GM21576 (cell line): ENCODE results near the gene CCDC142.
"Not testable (repeated sequence)": the region's sequence is repeated elsewhere in the genome, so short reads cannot be mapped to it uniquely, and the experiment has no call there.

Experiments used
- ATAC-seq: cut with Tn5 transposase; IDR thresholded peaks from one replicate; pipeline ENCODE4 v1.9.1; 2021; ENCODE audit warnings: mild to moderate bottlenecking, moderate library complexity; ENCODE audit not compliant: unreplicated experiment

The CCDC142 gene

DNA sequence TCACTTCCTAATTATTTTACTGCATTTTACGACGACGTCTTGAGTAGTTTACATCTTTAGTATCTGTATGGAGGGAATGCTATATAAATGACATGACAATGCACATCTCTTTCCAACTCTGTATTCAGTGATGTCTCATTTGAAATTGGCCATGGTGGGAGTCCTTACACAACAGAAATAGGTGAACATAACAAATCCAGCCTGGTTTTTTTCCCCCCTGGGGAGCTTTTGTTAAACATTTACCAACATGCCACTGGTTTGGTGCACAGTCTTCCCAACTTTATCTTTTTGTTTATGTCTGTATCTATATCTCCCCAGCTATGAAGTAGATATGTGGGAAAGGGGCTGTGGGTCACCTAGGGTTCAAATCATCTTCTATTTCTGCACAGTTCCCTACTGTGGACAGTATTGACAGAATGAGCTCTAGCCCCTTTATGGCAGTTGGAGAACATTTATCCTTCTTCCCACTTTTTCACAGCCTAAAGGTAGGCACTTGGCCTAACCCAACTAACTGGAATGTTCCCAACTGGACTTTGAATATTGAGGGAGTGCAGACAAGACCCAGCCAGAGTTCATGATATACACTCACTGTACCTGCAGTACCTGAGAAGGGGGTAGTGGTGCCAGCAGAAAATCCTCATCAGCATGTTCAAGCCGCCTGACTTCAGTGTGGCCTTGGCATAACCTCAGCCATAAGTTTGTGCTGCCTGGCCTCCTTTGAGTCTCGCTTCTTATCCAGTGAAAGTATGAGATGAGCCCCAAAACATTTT lies 35.4 kb downstream of the CCDC142 start:
- no peak for ATAC-seq

DNA sequence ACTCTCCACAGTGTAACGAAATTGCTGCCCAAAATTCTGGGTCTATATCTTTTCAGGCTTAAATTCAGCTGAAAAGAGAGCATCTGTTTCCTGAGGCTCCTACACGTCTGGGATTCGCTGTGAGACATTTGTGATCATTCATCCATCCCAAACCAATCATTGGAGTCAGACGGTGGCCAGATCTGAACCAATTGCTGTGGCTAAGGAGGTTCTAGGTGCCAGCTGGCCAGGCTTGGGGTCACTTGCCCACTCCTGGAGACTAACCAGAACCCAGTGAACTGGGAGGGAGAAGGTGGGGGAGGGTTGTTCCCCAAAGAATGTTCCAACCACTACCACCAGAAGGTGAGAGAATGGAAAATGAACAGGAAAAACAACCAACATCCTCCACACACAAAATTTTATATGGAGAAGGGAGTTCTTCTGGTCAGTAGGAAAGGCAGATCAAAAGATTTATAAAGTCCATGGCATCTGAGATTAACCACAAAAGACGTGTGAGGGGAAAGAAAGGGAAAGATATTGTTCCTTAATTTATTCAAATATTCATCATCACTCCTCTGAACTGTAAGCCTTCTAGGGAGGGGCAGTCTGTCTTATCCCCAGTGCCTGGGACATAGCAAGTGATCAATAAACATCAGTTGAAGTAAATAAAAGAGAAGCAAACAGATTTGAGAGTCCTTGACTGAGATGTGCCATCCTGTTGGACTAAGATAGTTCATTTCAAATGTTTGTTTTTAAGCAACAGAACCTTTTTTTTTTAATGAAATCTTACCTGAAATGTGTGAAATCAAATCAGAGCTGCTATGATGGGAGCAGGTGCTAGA lies 38.1 kb downstream of the CCDC142 start:
- ATAC-seq, result no peak

DNA sequence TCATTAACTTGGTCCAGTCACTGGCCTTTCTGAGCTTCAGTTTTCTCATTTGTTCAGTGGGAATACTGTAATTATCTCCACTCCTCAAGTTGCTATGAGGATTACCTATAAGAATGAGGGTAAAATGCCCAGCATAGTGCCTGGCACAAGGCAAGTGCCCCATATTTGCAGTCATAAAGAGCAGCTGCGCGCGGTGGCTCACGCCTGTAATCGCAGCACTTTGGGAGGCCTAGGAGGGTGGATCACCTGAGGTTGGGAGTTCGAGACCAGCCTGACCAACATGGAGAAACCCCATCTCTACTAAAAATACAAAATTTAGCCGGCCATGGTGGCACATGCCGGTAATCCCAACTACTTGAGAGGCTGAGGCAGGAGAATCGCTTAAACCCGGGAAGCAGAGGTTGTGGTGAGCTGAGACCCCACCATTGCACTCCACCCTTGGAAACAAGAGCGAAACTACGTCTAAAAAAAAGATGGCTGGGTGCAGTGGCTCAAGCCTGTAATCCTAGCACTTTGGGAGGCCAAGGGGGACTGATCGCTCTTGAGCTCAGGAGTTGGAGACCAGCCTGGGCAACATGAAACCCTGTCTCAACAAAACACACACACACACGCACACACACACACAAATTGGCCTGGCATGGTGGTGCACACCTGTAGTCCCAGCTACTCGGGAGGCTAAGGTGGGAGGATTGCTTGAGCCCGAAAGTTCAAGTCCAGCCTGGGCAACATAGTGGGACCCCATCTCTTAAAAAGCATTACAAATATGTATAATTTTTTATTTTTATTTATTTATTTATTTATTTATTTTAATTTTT lies 40.1 kb downstream of the CCDC142 start:
- not testable (repeated sequence) for ATAC-seq

DNA sequence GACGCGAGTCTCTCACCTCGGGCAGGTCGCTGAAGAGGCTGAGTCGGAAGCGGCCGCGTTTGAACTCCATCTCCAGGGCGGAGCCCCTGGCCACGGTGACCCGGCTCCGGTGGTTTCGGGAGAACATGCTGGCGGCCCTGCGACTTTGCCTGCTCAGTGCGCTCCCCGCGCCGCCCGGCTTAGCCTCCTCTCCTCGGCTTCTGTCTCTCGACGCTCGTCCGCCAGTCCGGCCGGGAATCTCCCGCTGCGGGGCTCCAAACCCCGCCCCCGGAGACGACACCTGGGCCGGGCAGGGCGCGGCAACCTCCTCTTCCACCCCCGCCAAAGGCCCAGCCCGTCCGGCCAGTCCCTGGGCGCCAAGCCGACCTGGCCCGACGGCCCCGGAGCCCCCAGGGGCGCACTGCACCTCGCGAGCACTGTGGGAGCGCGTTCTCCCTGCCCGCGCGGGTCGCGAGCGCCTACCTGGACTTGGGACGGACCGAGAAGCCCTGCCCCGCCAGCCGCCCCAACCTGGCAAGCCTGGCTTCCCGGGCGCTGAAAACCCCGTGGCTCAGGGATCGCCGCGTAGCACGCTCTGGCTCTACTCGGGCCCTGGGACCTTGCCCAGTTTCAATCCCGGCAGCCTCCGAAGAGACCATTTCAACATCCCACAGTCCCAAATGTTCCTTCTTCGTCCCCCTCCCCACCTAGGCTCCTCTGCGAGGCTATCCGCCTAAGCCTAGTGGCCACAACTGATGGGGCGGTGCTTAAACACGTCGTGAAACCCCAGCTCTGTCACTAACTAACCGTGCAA lies 40.9 kb downstream of the CCDC142 start, which contains the start of gene RTKN:
RTKN (minus strand) TSS at position 248 of the 793 bp plus-strand sequence; CDS start at position 127, 121 bp downstream.
- ATAC-seq, result no peak

DNA sequence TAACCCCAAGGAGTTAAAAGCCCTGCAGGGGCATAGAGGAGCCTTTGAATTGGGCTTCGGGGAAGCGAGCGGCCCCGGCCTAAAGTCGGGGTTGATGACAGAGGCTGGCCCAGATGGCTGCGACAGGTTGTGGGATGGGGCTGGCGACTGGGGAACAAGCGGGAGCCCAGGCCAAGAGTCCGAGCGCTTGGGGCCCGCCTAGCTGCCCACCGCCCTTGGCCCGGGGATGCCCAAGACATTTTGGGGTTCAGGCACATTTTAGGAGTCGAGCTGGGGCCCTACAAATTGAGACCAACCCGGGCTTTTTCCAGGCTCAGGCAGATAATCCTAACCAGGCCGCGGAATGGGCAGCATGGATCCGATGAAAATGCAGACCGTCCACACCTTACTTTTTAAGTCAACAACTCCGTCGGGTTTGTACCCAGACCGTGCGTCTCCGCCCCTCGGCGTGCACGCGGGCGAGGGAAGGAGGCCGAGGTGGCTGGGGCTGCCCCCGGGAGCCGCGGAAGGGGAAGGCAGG lies 41.6 kb downstream of the CCDC142 start:
- ATAC-seq, result no peak

DNA sequence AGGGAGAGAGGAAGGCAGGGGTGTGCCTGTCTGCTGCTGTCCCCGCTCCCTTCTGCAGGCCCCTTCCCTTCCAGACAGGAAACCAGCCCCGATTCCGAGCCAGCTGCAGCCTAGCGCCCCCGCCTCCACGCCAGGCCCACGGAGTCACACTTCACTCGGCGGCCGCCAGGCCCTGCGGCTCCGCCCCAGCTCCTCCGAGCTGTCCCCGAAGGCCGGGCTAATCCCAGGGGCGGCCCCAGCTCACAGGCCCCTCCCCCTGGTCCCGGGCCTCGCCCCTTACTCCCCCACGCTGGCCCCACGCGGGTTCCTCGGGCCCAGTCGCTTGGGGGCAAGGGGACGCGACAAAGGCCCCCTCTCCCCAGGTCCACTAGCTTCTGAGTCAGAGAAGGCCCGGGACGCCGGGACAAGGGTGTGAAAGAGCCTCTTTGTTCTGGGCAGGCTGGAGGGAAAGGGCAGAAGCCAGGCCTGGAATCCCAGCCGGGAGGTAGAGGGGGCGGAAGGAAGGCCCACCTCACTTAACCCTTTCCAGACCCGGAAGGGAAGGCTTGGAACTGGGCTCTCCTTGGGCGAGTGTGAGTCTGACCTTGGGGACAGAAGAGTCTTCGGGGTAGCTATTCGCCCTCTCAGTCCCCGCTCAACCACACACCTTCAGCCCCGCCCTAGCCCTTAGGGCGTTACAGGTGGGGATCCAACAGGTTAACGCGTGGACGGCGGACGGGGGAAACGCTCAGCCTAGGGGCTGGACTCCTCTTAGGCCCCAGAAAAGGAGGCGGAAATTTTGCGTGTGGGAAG lies 42.2 kb downstream of the CCDC142 start:
- ATAC-seq, result peak; percentile 86

DNA sequence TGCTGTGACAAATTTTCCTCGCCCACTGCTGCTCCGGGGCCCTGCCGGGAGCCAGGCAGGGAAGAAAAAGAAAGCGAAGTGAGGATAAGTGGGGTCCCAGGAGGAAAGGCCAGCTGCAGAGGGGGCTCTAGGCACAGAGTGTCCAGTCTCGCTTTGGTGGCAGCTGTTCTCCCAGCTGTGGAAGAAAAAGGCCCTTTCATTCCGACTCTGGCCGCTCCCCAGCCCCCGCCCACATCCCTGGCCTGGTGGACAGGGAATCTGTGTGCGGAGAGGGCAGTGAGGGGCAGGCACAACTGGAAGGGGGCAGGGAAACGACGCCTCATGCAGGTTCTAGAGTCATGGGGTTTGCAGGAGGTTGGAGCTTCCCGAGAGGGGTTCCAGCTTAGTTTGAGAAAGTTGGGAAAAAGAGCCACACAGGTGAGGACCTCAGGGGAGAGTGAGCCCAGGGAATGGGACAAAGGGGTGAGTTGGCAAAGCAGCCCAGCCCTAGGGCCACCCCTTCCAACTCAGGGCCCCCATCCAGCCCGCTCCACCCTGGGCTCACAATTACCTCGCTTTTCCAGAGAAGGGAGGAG lies 42.9 kb downstream of the CCDC142 start:
- ATAC-seq, result no peak

DNA sequence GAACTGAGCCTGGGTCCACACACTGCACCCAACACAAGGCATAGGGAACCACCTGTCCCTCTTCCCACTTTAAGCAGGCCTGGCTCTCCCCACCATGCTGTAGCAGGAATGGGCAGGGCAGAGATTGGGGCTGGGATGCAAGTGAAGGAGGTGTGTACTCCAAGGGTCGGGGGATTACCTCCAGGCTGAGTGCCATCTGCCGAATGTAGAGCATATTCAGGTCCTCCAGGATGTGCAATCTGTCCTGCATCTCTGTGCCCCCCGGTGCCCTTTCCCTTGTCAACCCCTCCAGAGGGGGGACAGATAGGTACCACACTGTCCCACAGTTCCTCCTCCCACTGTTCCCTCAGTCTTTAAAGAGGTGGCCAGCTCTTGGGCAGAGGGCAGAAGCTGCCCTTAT lies 43.4 kb downstream of the CCDC142 start:
- ATAC-seq, result no peak

DNA sequence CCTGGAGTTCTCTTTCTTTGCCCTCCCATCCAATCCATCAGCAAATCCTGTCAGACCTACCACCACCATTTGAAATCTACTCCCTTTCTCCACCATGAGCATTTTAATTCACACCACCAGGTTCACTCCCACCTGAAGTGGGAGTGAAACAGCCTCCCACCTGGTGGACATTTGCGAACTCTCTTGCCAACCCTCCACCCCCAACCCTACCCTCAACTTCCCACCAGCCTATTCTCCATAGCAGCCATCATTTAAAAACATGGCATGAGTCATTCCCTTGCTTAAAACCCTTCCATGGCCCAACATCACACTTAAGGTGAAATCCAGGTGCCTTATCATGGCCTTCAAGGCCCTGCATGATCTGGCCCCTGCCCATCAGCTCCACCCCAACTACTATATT lies 44.5 kb downstream of the CCDC142 start:
- ATAC-seq, result no peak

DNA sequence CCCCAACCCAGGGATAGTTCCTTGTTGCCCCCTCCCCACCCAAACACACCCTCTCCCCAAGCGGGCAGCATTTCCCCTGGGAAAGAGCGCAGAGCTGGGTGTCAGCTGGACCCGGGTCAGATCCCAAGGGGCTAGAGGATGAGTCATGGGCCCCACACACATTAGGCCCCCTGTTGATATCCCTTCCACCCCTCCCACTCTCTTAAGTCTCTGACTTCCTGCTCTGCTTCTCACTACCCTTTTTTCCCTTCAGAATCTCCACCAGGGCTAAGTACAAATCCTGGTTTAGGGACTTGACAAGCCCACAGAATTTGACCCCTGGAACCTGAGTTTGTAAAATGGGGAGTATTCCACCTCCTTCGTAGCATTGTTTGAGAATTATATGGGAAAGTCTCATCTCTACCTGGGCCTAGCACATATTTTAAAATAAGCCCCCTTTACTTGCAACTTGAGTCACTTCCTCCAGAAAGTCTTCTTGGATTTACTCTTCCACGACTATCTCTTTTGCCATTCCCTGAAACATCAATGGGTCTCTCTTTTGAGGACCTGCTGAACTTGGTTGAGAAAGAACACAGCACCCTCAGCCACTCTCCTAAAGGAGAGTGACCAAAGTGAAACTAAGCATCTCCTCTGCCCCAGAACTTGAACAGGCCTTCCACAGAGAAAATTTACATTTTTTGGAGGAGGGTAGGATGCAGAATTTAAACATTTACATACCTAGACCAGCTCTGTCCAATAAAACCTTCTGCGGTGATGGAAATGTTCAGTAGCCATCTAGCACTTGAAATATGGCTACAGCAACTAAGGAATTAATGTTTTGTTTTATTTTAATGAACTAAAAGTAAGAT lies 45.7 kb downstream of the CCDC142 start:
- ATAC-seq, result no peak

DNA sequence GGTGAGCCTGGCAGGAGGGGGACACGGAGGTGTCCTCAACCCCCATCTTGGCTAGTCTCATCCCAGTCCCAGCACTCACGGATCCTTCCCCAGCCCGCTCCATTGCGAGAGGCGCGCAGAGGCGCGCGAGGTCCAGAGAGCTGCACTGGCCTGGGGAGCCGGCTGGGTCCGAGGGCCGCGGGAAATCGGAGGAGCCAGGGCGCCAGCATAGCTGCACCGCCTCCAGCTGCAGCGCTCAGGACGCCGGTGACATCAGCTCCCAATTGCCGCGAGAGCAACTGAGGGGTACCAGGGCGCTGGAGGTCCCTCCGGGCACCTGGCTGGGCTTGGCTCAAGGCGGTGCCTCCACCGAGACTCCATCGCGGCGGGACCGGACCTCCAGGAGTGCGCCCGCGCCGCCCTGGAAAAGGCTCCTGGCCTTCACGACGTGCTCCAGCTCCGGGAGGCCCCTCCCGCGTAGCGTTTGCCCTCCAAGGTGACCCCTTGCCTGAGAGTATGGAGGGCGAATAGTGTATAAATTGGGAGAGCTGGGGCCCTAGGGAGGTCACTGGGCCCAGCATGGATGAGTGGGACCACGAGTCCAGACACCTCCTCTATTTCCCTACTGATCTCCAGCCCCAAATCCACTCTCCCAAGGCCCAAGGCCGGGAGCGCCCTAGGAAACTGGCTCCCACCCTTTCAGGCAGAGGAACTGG lies 46.5 kb downstream of the CCDC142 start:
- no peak for ATAC-seq

DNA sequence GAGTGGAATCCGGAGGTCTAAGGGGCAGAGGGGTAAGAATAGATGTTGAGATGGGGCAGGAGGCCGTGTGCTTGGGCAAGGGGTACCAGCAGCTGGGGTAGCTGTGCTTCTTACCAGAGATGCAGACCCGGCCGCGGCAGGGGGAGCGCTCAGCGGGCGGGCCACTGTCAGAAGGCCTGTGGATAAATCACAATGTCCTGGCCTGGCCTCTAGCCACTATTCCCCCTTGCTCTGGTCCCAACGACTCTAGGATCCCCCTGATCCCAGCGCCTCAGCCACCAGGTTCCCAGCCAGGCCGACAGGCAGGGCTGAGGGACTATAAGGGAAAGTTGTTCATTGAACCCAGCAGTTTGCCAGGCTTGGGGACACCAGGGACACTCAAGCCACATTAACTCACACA lies 52.3 kb downstream of the CCDC142 start:
- no peak for ATAC-seq

DNA sequence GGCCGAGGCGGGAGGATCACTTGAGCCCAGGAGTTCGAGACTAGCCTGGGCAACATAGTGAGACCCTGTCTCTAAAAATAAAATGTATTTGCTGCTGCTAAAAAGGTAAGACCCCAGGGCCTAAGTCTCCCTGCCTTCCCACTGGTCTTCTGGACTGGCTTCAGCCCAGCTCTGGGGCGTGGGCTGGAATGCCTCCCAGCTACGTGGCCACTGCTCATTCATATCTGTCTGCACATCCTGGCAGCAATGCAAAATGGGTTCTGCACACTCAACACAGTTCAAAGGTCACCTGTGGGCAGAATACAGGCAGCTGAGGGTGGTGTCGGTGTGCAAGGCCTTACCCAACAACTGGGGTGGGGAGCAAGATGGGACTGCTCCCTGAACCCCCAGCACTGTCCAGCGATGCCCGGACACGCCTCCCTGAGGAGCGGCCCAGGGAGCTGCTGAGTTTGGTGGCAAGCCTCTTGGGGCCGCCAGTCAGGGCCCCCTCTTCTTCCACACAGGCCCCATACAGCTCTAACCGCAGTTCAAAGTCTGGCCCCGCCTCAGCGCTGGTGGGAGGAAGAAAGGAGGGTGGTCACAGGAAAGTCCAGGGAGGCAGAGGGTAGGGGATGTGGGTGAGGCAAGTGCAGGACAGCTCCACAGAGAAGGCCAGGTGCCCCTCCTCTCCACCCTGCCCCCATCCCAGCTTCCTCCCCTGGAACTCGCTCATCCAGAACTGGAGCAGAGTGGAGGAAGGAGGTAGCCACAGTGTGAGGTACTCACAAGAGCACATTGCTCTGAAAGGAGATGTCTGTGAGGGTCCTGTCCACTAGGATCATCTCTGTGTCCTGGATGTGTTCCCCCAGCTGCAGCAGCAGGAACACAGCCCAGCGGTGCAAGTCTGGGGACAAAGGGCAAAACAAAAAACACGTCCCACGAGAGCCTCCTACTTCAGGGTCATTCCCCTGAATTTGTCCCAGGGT lies 53.0 kb downstream of the CCDC142 start:
- no peak for ATAC-seq

DNA sequence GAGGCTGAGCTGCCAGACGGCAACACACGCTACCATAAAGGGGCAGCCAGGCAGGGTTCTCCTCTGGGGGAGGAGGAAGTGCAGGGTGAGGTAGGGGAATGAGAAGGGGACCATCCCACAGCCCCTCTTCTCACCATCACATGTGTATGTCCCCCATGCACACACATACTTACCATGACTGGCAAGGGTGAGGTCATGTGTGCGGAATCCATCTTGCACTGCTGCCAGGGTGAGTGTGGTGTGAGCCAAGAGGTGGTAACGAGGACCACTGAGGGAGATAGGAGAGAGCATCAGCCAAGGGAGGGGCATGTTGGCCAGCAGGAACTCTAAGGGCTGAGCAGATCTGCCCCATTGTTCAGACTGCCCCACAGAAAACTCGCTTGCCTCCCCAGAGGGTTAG lies 54.1 kb downstream of the CCDC142 start:
- no peak for ATAC-seq

DNA sequence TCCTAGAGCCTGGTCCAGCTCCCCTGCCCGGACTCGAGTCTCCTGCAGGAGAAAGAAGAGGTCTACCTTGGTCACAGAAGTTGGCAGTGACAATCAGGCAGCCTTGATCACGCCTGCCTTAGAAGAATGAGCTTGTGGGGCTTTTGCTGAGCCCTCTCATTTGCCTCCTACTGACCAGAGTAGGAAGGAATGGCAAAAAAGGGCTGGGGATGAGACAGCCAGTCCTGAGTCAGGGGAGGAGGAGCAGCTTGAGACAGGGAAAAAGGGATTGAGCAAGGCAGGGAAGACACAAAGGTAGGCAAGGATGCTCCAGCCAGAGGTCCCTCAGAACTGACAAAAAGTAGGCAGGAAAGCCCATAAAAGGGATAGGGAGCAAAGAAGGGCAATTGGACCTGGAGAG lies 55.2 kb downstream of the CCDC142 start:
- ATAC-seq, result no peak

DNA sequence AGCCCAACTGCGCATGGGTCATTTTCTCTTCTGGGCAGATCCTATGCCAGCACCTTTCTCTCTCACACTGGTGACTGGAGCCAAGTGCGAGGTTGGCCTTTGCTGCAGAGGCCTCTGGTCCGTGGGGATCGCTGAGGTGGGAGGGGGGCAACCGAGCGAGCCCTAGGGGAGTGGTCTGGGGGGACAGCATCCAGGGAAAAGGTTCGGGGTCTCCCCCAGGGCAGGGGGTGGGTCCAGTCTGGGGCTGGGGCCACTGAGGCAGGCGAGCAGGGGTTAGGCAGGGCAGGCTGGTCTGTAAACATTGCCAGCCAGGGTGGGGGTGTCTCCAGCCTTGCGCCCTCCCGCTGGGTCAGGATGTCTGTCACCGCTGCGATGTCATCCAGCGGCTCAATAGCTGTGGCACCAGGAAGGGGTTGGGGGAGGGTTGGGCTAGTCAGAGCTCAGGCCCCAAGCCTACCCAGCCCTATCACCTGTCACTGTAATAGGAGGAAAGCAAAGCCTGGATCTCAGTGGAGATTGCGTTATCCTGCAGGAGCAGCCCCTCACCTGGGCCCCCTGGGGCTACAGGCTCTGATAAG lies 56.5 kb downstream of the CCDC142 start:
- no peak for ATAC-seq
